ENCODE data around the gene TMEM165. TPM values are rescaled to one million over a fixed set of nuclear protein-coding genes. Genes with fewer than 3 reads are reported as not detected.

The TMEM165 gene
- total and polyA plus RNA-seq, 9 donors, result 33.3 to 230 (median 77.8) TPM

- no peak for DNase-seq
- no peak overlapping the region for H3K4me3 ChIP-seq
- TF ChIP-seq EP300 (IDR thresholded peaks at IDR 0.05) (no peak), CTCF (IDR thresholded peaks at IDR 0.05) (no peak), POLR2A (IDR thresholded peaks at IDR 0.05) (no peak)
- no peaks in the 10 kb centered on the region for H3K9me3 ChIP-seq
- peaks cover 3% of the 10 kb centered on the region for H3K4me1 ChIP-seq (ENCODE audit: insufficient read depth)
- no peaks in the 10 kb centered on the region for H3K36me3 ChIP-seq
- WGBS, 3 donors, result 87 to 97% (median 95%) methylated on average over 7 of the region's 7 CpGs
- intact Hi-C loops (cut with DNase I), result no loop called here
- no peaks in the 10 kb centered on the region for H3K27me3 ChIP-seq
- no peak overlapping the region for H3K27ac ChIP-seq
Observed at GRCh38 chr4:55365345-55365728, 30.4 kb upstream of the TMEM165 start.

DNA sequence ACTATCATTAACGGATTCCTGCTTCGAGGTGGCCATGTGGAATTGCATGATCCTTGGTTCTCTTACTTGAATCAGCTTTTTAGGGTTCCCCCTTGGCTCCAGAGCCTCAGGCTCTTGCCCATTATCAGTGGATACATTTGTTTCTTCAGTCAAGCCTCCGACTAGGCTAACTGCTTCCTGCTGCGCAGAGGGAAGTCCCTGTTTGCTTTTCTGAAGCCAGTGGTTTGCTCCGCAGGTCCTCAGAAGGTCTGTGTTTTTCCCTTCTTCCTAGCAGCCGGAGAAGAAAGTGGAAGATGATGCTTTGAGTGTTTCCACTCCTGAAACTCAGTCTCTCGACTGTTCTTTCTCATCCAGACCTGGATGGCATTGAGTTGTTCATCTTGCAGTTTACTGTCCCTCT is 29.1 kb upstream of the TMEM165 start:
- Histone ChIP-seq H3K27me3 (no peaks in the 10 kb centered on the region), H3K36me3 (no peaks in the 10 kb centered on the region), H3K4me1 (ENCODE audit: insufficient read depth) (peaks cover 3% of the 10 kb centered on the region), H3K27ac (no peak overlapping the region), H3K9me3 (no peaks in the 10 kb centered on the region), H3K4me3 (no peak overlapping the region)
- no peak for DNase-seq
- intact Hi-C loops (cut with DNase I), result no loop called here
- no peak for TF ChIP-seq CTCF (IDR thresholded peaks at IDR 0.05)
- no peak for TF ChIP-seq POLR2A (IDR thresholded peaks at IDR 0.05)
- no peak for TF ChIP-seq EP300 (IDR thresholded peaks at IDR 0.05)
- WGBS, 3 donors, result 91 to 92% (median 92%) methylated on average over 7 of the region's 7 CpGs

- Histone ChIP-seq H3K4me3 (no peak overlapping the region), H3K27ac (no peak overlapping the region), H3K9me3 (no peaks in the 10 kb centered on the region), H3K36me3 (no peaks in the 10 kb centered on the region), H3K4me1 (ENCODE audit: insufficient read depth) (peaks cover 3% of the 10 kb centered on the region), H3K27me3 (no peaks in the 10 kb centered on the region)
- intact Hi-C loops (cut with DNase I), result no loop called here
- WGBS, 3 donors, result 86 to 93% (median 87%) methylated on average over 6 of the region's 6 CpGs
- TF ChIP-seq POLR2A (IDR thresholded peaks at IDR 0.05) (no peak), CTCF (IDR thresholded peaks at IDR 0.05) (no peak), EP300 (IDR thresholded peaks at IDR 0.05) (no peak)
- DNase-seq, result no peak
Observed at GRCh38 chr4:55367084-55367722, 28.6 kb upstream of the TMEM165 start.

- H3K9me3 ChIP-seq, result no peaks in the 10 kb centered on the region
- 96 to 98% (median 98%) methylated on average over 2 of the region's 2 CpGs for WGBS, 3 donors
- DNase-seq, result no peak
- H3K36me3 ChIP-seq, result no peaks in the 10 kb centered on the region
- H3K4me3 ChIP-seq, result no peak overlapping the region
- H3K4me1 ChIP-seq (ENCODE audit: insufficient read depth), result no peaks in the 10 kb centered on the region
- no peak overlapping the region for H3K27ac ChIP-seq
- intact Hi-C loops (cut with DNase I), result no loop called here
- no peaks in the 10 kb centered on the region for H3K27me3 ChIP-seq
- TF ChIP-seq CTCF (IDR thresholded peaks at IDR 0.05) (no peak), POLR2A (IDR thresholded peaks at IDR 0.05) (no peak), EP300 (IDR thresholded peaks at IDR 0.05) (no peak)
Observed at GRCh38 chr4:55369968-55370367, 25.8 kb upstream of the TMEM165 start.
